ENCODE data around the gene CCDC91. TPM values are rescaled to one million over a fixed set of nuclear protein-coding genes. Genes with fewer than 3 reads are reported as not detected.

CCDC91 gene
- total and polyA plus RNA-seq, 9 of the 15 experiments (the other 6 are each of a cell fraction or from before 2014, with no cell fraction given) = 10.1 to 31.1 (median 26.3) TPM

GRCh38 chr12:28413460-28414109, 223.3 kb downstream of the CCDC91 start (continued):
- TF ChIP-seq VEZF1 (CRISPR knock-in tag; IDR thresholded peaks at IDR 0.05) (no peak), ZNF695 (CRISPR knock-in tag; IDR thresholded peaks at IDR 0.05) (no peak), THRA (IDR thresholded peaks at IDR 0.05) (no peak), FOXK2 (conservative IDR thresholded peaks at IDR 0.05 in 1 of 2, IDR thresholded peaks at IDR 0.05 in 1 of 2; ENCODE audit: low read depth in 2 of 2) (peak in 1 of 2 experiments; percentile 43; a peak in 1 of 4 replicates)

- in situ Hi-C loops (cut with MboI) = no loop called here
- no peak overlapping the region for H3K27ac ChIP-seq (ENCODE audit: extremely low read depth, low read depth, low read length)
- DNase-seq (ENCODE audit: extremely low read depth in 1 of 4, low spot score in 3 of 4) = peak in 2 of 4 experiments; percentile 7 to 10
- TF ChIP-seq ZNF316 (IDR thresholded peaks at IDR 0.05) = peak; percentile 62
- TF ChIP-seq SRSF1 (IDR thresholded peaks at IDR 0.05; ENCODE audit: low read depth, low read length) = no peak
- peak; percentile 43 for TF ChIP-seq MEIS2 (IDR thresholded peaks at IDR 0.05; ENCODE audit: partially characterized antibody)
- no peak for TF ChIP-seq ZFP36 (IDR thresholded peaks at IDR 0.05; ENCODE audit: low read depth, low read length, partially characterized antibody)
- 0 out of 2 replicates have a peak, but pooled peaks have one; percentile 12 for TF ChIP-seq PKNOX1 (IDR thresholded peaks at IDR 0.05)
- 0 out of 2 replicates have a peak, but pooled peaks have one; percentile 18 for TF ChIP-seq STAT5A (IDR thresholded peaks at IDR 0.05; ENCODE audit: borderline replicate concordance, low read length)
- H3K27me3 ChIP-seq (ENCODE audit: control insufficient read depth in 2 of 2, insufficient read depth in 2 of 2, low read length in 2 of 2) = no peaks in the 10 kb centered on the region
- 0% methylated on average over 1 of the region's 1 CpG for WGBS (ENCODE audit: insufficient coverage, low coverage, missing lambda C conversion rate)
- no peak for ATAC-seq
- H3K4me3 ChIP-seq = no peak overlapping the region
- no TSS peak for BruUV-seq (replicated peaks)
- no peaks in the 10 kb centered on the region; a peak in 2 of 5 replicates for H3K4me1 ChIP-seq (replicated peaks in 1 of 2; ENCODE audit: control insufficient read depth in 2 of 2, insufficient read depth in 2 of 2, low read length in 2 of 2)
- FAIRE-seq = no peak
- no peaks in the 10 kb centered on the region for H3K9me1 ChIP-seq (ENCODE audit: control insufficient read depth, insufficient read depth, low read length)
- intact Hi-C loops (cut with micrococcal nuclease) = no loop called here
- H2AFZ ChIP-seq (ENCODE audit: low read depth, low read length) = no peak overlapping the region
- POLR2A ChIA-PET = interaction anchor here (0.7 kb wide), 1 partner anchor 1074 kb away, joined by 3 read pairs; no protein-coding TSS in a partner anchor
- H3K36me3 ChIP-seq (ENCODE audit: control insufficient read depth, insufficient read depth, low read length) = no peaks in the 10 kb centered on the region; the same call in 2 of the 3 replicates
- no peak overlapping the region for H3K4me2 ChIP-seq (ENCODE audit: insufficient read depth, low read length)
- no peaks in the 10 kb centered on the region for H4K20me1 ChIP-seq (replicated peaks; ENCODE audit: control insufficient read depth, insufficient read depth, low read length)
- H3K9me3 ChIP-seq (replicated peaks; ENCODE audit: control insufficient read depth, insufficient read depth, low read depth, low read length) = 0 out of 2 replicates have a peak, but pooled peaks cover 3% of the 10 kb centered on the region
- CTCF ChIA-PET (ENCODE audit: low intra/inter-chr PET ratio) = no interaction called here
- no peak overlapping the region for H3K9ac ChIP-seq (ENCODE audit: insufficient read depth in 1 of 2, low read depth in 2 of 2, low read length in 2 of 2)
- H3K79me2 ChIP-seq (ENCODE audit: control insufficient read depth, insufficient read depth, low read length) = no peaks in the 10 kb centered on the region
Observed at GRCh38 chr12:28415755-28416154, 225.5 kb downstream of the CCDC91 start.
